ENCODE data around the gene DOK3. TPM values are rescaled to one million over a fixed set of nuclear protein-coding genes. Genes with fewer than 3 reads are reported as not detected.

Gene DOK3
- total RNA-seq, 1 experiment from 2014 or later = 8.0 TPM

- peaks cover 7% of the 10 kb centered on the region; the same call in 1 of the 2 replicates for H3K79me2 ChIP-seq (ENCODE audit: insufficient read depth, low read length)
- no peak overlapping the region for H2AFZ ChIP-seq (ENCODE audit: low read depth, low read length, poor library complexity, severe bottlenecking)
- H3K36me3 ChIP-seq (ENCODE audit: control insufficient read depth in 1 of 2, insufficient read depth in 2 of 2, low read length in 2 of 2) = peaks cover 22 to 31% of the 10 kb centered on the region in 2 experiments; a peak in 3 of 4 replicates
- no peak overlapping the region for H3K27ac ChIP-seq (ENCODE audit: low read depth, low read length)
- POLR2A ChIA-PET = no interaction called here
- intact Hi-C loops (cut with micrococcal nuclease) = no loop called here
- H3K4me1 ChIP-seq (ENCODE audit: control insufficient read depth in 1 of 2, insufficient read depth in 2 of 2, low read length in 2 of 2) = peaks cover 5 to 9% of the 10 kb centered on the region in 2 experiments; a peak in 3 of 4 replicates
- no peaks in the 10 kb centered on the region for H3K9me2 ChIP-seq (ENCODE audit: insufficient read depth)
- no peaks in the 10 kb centered on the region for H3K9me3 ChIP-seq (ENCODE audit: control insufficient read depth in 1 of 2, insufficient read depth in 1 of 2, low read depth in 1 of 2, low read length in 2 of 2)
- no peak overlapping the region for H3K9ac ChIP-seq (ENCODE audit: low read length)
- RAD21 ChIA-PET (ENCODE audit: low non-redundant PET in 1 of 2, low total read pairs in 2 of 2, uncharacterized antibody in 2 of 2, unreplicated experiment in 2 of 2) = no interaction called here
- CTCF ChIA-PET = no interaction called here
- no peaks in the 10 kb centered on the region for H3K27me3 ChIP-seq (ENCODE audit: insufficient read depth, low read length)
- no TSS peak for BruUV-seq (replicated peaks)
- no peak for TF ChIP-seq EZH2phosphoT487 (IDR thresholded peaks at IDR 0.05; ENCODE audit: borderline replicate concordance)
- TF ChIP-seq YY1 (IDR thresholded peaks at IDR 0.05; ENCODE audit: extremely low read depth, insufficient replicate concordance, low read depth, low read length) = no peak
- TF ChIP-seq ZBTB33 (IDR thresholded peaks at IDR 0.05; ENCODE audit: extremely low read depth, insufficient replicate concordance, low read length) = no peak
- TF ChIP-seq JUND (IDR thresholded peaks at IDR 0.05) = no peak
- ATAC-seq (no peak), DNase-seq (ENCODE audit: low read depth, low spot score) (no peak)
- no peak overlapping the region for H3K4me3 ChIP-seq (replicated peaks in 1 of 2; ENCODE audit: low read depth in 1 of 2, low read length in 2 of 2)
- H4K20me1 ChIP-seq (ENCODE audit: insufficient read depth) = no peaks in the 10 kb centered on the region
- no peak overlapping the region for H3K4me2 ChIP-seq (ENCODE audit: low read length)
Observed at GRCh38 chr5:177523711-177524538, 14.3 kb upstream of the DOK3 start.

- ATAC-seq = no peak
- Histone ChIP-seq H3K79me2 (ENCODE audit: insufficient read depth, low read length) (peaks cover 15% of the 10 kb centered on the region), H3K4me2 (ENCODE audit: low read length) (no peak overlapping the region), H3K4me1 (ENCODE audit: control insufficient read depth in 1 of 2, insufficient read depth in 2 of 2, low read length in 2 of 2) (peaks cover 6 to 13% of the 10 kb centered on the region in 2 experiments; a peak in 3 of 4 replicates), H2AFZ (ENCODE audit: low read depth, low read length, poor library complexity, severe bottlenecking) (no peak overlapping the region), H3K9me2 (ENCODE audit: insufficient read depth) (no peaks in the 10 kb centered on the region), H3K36me3 (ENCODE audit: control insufficient read depth in 1 of 2, insufficient read depth in 2 of 2, low read length in 2 of 2) (peaks cover 13 to 30% of the 10 kb centered on the region in 2 experiments; a peak in 3 of 4 replicates), H3K9me3 (ENCODE audit: control insufficient read depth in 1 of 2, insufficient read depth in 1 of 2, low read depth in 1 of 2, low read length in 2 of 2) (no peaks in the 10 kb centered on the region), H3K4me3 (replicated peaks in 1 of 2; ENCODE audit: low read depth in 1 of 2, low read length in 2 of 2) (no peak overlapping the region), H4K20me1 (ENCODE audit: insufficient read depth) (no peaks in the 10 kb centered on the region), H3K9ac (ENCODE audit: low read length) (no peak overlapping the region), H3K27ac (ENCODE audit: low read depth, low read length) (no peak overlapping the region; the same call in 1 of the 2 replicates), H3K27me3 (ENCODE audit: insufficient read depth, low read length) (no peaks in the 10 kb centered on the region)
- RAD21 ChIA-PET (ENCODE audit: low non-redundant PET in 1 of 2, low total read pairs in 2 of 2, uncharacterized antibody in 2 of 2, unreplicated experiment in 2 of 2) = no interaction called here
- CTCF ChIA-PET = no interaction called here
- POLR2A ChIA-PET = no interaction called here
- intact Hi-C loops (cut with micrococcal nuclease) = no loop called here
- TF ChIP-seq CTCF (IDR thresholded peaks at IDR 0.05 in 2 of 3, conservative IDR thresholded peaks at IDR 0.05 in 1 of 3; ENCODE audit: borderline replicate concordance in 1 of 3, insufficient read depth in 1 of 3, low read depth in 2 of 3, low read length in 2 of 3) = peak in 1 of 3 experiments; percentile 32; a peak in 1 of 6 replicates
- TF ChIP-seq EGR1 (IDR thresholded peaks at IDR 0.05; ENCODE audit: low read depth) = no peak
- no peak for TF ChIP-seq FOSL1 (IDR thresholded peaks at IDR 0.05; ENCODE audit: low read depth)
- no peak for TF ChIP-seq ZFX (IDR thresholded peaks at IDR 0.05)
- no peak for TF ChIP-seq RAD21 (IDR thresholded peaks at IDR 0.05; ENCODE audit: low read depth)
- TF ChIP-seq MAX (IDR thresholded peaks at IDR 0.05) = no peak
- no peak for TF ChIP-seq TCF7L2 (IDR thresholded peaks at IDR 0.05; ENCODE audit: borderline replicate concordance, extremely low read depth, insufficient read depth, insufficient read length)
- TF ChIP-seq EZH2 (IDR thresholded peaks at IDR 0.05) = no peak
- no peak for TF ChIP-seq JUND (IDR thresholded peaks at IDR 0.05)
- BruUV-seq (replicated peaks) = no TSS peak
- no peak for DNase-seq (ENCODE audit: low read depth, low spot score)
Observed at GRCh38 chr5:177520916-177521513, 11.4 kb upstream of the DOK3 start.
